Breast epithelium (tissue), 4 donors: ENCODE measurements around the gene SMYD4. TPM values are rescaled to one million over a fixed set of nuclear protein-coding genes. Genes with fewer than 3 reads are reported as not detected.

ENCODE experiments used
- DNase-seq, 2 donors: peaks; one replicate each; pipeline ENCODE4 v3.0.0-alpha.2; 2019; ENCODE audit warnings: low spot score in 2 of 2
- H3K27ac ChIP-seq, 2 donors: fragments of 200-600 bp; sonication (generic) in 1 of 2; one replicate each; pipeline ENCODE4 v1.5.1; 2016 to 2019; ENCODE audit warnings: mild to moderate bottlenecking in 1 of 2
- H3K27me3 ChIP-seq, 2 donors: fragments of 200-600 bp; sonication (generic) in 1 of 2; one replicate each; pipeline versions ENCODE4 v1.5.1 to v1.6.0; 2017 to 2019; ENCODE audit warnings: control low read depth in 1 of 2, mild to moderate bottlenecking in 1 of 2
- H3K36me3 ChIP-seq: fragments of 200-600 bp; one replicate; pipeline ENCODE4 v1.5.1; 2019
- H3K4me1 ChIP-seq, 2 donors: fragments of 200-600 bp; sonication (generic); one replicate each; pipeline ENCODE4 v1.5.1; 2016 to 2019; ENCODE audit warnings: control low read depth in 1 of 2
- H3K4me3 ChIP-seq, 3 donors: fragments of 200-600 bp; sonication (generic); 1 replicate in 2 of 3; 2 replicates in 1 of 3; pipeline ENCODE4 v1.5.1; 2016 to 2019; ENCODE audit warnings: mild to moderate bottlenecking in 3 of 3, moderate library complexity in 2 of 3
- H3K9me3 ChIP-seq, 2 donors: fragments of 200-600 bp; sonication (generic) in 1 of 2; one replicate each; pipeline ENCODE4 v1.5.1; 2016 to 2019; ENCODE audit warnings: control low read depth in 1 of 2
- POLR2A ChIP-seq: fragments of 450-650 bp; IDR thresholded peaks from one replicate; pipeline ENCODE4 v1.6.1; 2016; ENCODE audit warnings: antibody characterized with exemption, mild to moderate bottlenecking, moderate library complexity
- POLR2AphosphoS5 ChIP-seq, 3 donors: sonication (generic); formaldehyde crosslinking; IDR thresholded peaks; one replicate each; pipeline ENCODE4 v1.6.1; 2017; ENCODE audit warnings: antibody characterized with exemption in 3 of 3
- intact Hi-C: fragments of 100-400 bp; cut with DNase I; formaldehyde crosslinking; loops from one replicate; pipeline ENCODE4 v1.15.1; 2023; ENCODE audit warnings: low total_unique reads
- total RNA-seq, 3 donors: library from RNA; depleted of rRNA; stranded (reverse); fragments of >200 nt; gene quantifications; one replicate each; pipeline ENCODE4 v1.1.0, GENCODE V29; 2016
- TF ChIP-seq, protein P1 (sequence below), 3 donors: fragments of 450-650 bp; IDR thresholded peaks; one replicate each; pipeline ENCODE4 v1.5.1; 2016 to 2017; ENCODE audit warnings: antibody characterized with exemption in 3 of 3, mild to moderate bottlenecking in 3 of 3, moderate library complexity in 3 of 3

The SMYD4 gene
- total RNA-seq, 3 donors from 2014 or later: 16.0 to 20.3 (median 18.7) TPM

DNA sequence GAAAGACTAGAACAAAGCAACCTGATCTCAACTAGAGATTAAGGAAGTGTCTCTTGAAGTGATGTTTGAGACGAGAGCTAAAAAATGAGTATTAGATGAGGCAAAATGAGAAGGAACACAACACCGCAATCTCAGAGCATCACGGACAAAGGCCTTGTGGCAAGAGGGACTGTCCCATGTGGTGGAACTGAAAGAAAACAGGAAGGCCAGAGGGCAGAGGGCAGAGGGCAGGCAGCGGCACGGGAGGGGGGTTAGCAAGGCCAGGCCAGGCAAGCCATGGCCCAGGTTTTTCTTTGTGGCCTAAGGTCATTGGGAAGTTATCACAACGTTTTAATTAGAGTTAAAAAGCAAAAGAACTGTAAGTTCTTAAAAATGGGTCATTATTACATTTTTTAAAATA, 22.6 kb upstream of the SMYD4 start:
- H3K9me3 ChIP-seq: no peaks in the 10 kb centered on the region
- H3K4me1 ChIP-seq: no peaks in the 10 kb centered on the region
- no peak for TF ChIP-seq POLR2A
- TF ChIP-seq, protein P1, sequence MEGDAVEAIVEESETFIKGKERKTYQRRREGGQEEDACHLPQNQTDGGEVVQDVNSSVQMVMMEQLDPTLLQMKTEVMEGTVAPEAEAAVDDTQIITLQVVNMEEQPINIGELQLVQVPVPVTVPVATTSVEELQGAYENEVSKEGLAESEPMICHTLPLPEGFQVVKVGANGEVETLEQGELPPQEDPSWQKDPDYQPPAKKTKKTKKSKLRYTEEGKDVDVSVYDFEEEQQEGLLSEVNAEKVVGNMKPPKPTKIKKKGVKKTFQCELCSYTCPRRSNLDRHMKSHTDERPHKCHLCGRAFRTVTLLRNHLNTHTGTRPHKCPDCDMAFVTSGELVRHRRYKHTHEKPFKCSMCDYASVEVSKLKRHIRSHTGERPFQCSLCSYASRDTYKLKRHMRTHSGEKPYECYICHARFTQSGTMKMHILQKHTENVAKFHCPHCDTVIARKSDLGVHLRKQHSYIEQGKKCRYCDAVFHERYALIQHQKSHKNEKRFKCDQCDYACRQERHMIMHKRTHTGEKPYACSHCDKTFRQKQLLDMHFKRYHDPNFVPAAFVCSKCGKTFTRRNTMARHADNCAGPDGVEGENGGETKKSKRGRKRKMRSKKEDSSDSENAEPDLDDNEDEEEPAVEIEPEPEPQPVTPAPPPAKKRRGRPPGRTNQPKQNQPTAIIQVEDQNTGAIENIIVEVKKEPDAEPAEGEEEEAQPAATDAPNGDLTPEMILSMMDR (IDR thresholded peaks at IDR 0.05): no peak
- no peak for TF ChIP-seq POLR2AphosphoS5 (IDR thresholded peaks at IDR 0.05)
- intact Hi-C loops: no loop called here
- DNase-seq: no peak
- no peak overlapping the region for H3K27ac ChIP-seq
- H3K4me3 ChIP-seq: no peak overlapping the region
- H3K36me3 ChIP-seq: no peaks in the 10 kb centered on the region
- H3K27me3 ChIP-seq: no peaks in the 10 kb centered on the region

DNA sequence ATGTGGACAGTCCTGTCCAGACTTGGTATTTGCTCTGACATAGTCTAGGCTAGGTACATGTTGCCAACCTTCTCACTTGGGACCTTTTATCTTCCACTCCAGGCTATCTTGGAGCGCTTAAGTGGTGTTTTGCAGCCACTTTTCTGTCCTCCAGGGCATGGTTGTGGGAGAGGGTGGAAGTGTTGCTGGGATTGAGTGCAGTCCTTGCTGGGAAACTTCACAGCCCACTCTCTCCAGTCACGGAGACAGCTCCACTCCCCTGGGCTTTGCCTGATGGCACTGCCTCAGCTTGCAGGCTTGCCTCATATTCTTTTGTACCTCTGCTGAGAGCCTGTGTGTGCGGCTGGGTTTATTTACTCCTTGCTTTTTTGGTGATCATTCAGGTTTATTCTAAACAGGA, 17.5 kb upstream of the SMYD4 start:
- no peaks in the 10 kb centered on the region for H3K36me3 ChIP-seq
- no peak overlapping the region for H3K27ac ChIP-seq
- H3K4me1 ChIP-seq: no peaks in the 10 kb centered on the region
- no peaks in the 10 kb centered on the region for H3K9me3 ChIP-seq
- intact Hi-C loops: no loop called here
- no peak for TF ChIP-seq POLR2A
- TF ChIP-seq, protein P1 (IDR thresholded peaks at IDR 0.05): no peak
- TF ChIP-seq POLR2AphosphoS5 (IDR thresholded peaks at IDR 0.05): no peak
- DNase-seq: no peak
- no peak overlapping the region for H3K4me3 ChIP-seq
- no peaks in the 10 kb centered on the region for H3K27me3 ChIP-seq

DNA sequence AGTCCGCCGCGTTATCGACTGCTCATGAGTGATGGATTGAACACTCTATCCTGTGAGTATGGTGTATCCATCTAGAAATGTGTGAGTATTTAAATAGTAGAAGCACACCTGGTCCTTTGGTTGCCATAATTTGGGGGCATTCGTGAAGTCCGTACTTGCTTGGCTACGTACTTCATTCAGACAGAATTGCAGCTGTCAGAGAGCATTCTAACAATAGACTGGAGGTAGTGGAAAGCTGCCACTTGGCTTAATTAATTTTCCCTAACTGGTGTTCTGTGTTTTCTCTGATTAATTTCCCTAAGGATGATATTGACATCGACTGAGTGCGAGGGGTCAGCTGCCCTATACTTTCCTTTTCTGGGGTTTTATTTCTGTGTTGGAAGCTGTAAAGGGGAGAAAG, 14.2 kb upstream of the SMYD4 start:
- Histone ChIP-seq H3K36me3 (no peaks in the 10 kb centered on the region), H3K9me3 (no peaks in the 10 kb centered on the region), H3K27ac (no peak overlapping the region), H3K4me3 (no peak overlapping the region), H3K4me1 (no peaks in the 10 kb centered on the region), H3K27me3 (no peaks in the 10 kb centered on the region)
- intact Hi-C loops: no loop called here
- no peak for DNase-seq
- TF ChIP-seq POLR2A (no peak), POLR2AphosphoS5 (IDR thresholded peaks at IDR 0.05) (no peak)
- TF ChIP-seq, protein P1 (IDR thresholded peaks at IDR 0.05): no peak

DNA sequence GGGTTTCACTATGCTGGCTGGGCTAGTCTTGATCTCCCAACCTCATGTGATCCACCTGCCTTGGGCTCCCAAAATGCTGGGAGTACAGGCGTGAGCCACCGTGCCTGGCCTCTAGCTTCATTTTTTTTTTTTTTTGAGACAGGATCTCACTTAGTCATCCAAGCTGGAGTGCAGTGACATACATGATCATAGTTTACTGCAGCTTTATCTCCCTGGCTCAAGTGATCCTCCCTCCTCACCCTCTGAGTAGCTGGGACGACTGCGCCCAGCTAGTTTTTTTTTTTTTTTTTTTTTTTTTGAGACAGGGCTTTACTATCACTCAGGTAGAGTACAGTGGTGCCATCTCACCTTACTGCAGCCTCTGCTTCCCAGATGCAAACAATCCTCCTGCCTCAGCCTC, 9.8 kb upstream of the SMYD4 start:
- no peaks in the 10 kb centered on the region for H3K9me3 ChIP-seq
- intact Hi-C loops: no loop called here
- no peaks in the 10 kb centered on the region for H3K4me1 ChIP-seq
- H3K27ac ChIP-seq: no peak overlapping the region
- H3K4me3 ChIP-seq: no peak overlapping the region
- TF ChIP-seq, protein P1 (IDR thresholded peaks at IDR 0.05): no peak
- TF ChIP-seq POLR2AphosphoS5 (IDR thresholded peaks at IDR 0.05) (no peak), POLR2A (no peak)
- H3K27me3 ChIP-seq: no peaks in the 10 kb centered on the region
- no peak for DNase-seq
- H3K36me3 ChIP-seq: no peaks in the 10 kb centered on the region

DNA sequence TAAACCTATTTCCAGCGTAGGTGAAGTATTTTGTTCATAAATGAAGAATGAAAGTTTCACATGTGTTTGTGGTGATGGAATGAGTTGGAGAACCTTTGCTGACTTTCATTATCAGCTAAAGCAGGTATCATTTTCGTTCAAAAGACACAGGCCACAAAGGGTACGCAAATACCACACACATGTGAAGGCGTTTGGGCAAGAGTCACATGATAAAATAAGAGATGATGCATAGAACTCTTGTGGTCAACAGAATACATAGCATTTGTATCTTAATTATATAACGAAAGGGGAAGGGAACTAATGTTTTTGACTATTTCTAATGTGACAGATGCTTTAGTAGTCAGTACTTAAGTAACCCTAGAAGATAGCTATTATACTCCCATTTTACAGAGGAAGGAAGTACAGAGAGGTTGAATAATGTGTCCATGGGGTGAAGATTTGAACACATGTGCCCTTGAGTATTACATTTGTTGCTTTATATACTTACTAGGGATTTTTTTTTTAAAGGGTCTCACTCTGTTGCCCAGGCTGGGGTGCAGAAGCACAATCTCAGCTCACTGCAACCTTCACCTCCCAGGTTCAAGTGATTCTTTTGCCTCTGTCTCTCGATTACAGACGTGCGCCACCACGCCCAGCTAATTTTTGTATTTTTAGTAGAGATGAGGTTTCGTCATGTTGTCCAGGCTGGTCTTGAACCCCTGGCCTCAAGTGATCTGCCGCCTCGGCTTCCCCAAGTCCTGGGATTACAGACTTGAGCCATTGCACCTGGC, 4.9 kb upstream of the SMYD4 start:
- intact Hi-C loops: no loop called here
- no peak for DNase-seq
- Histone ChIP-seq H3K36me3 (no peaks in the 10 kb centered on the region), H3K4me1 (no peaks in the 10 kb centered on the region), H3K27ac (no peak overlapping the region), H3K9me3 (no peaks in the 10 kb centered on the region), H3K27me3 (no peaks in the 10 kb centered on the region), H3K4me3 (no peak overlapping the region)
- TF ChIP-seq, protein P1 (IDR thresholded peaks at IDR 0.05): no peak
- TF ChIP-seq POLR2A (no peak), POLR2AphosphoS5 (IDR thresholded peaks at IDR 0.05) (no peak)
